Measurements from ENCODE around the gene SETD7. TPM values are rescaled to one million over a fixed set of nuclear protein-coding genes. Genes with fewer than 3 reads are reported as not detected.

Gene SETD7
- total and polyA plus RNA-seq, 2 of the 4 experiments (the other 2 are of a cell fraction) = 17.0 to 46.6 TPM

- H2AFZ ChIP-seq (replicated peaks; ENCODE audit: low read length, poor library complexity) = no peak overlapping the region
- H2AK5ac ChIP-seq (ENCODE audit: low read depth, low read length) = no peak overlapping the region
- ChIA-PET CTCF (interaction anchor here (0.6 kb wide), 1 partner anchor 239 kb away, joined by 4 read pairs; no protein-coding TSS in a partner anchor), POLR2A (ENCODE audit: unreplicated experiment) (interaction anchor here (0.6 kb wide), 1 partner anchor 17 kb away, joined by 9 read pairs; no protein-coding TSS in a partner anchor)
- H3K9ac ChIP-seq (ENCODE audit: low read depth, low read length) = no peak overlapping the region
- no peak overlapping the region for H2BK20ac ChIP-seq (ENCODE audit: low read depth, low read length)
- in situ Hi-C loops (cut with MboI; ENCODE audit: low sequenced_read_pairs) = no loop called here
- H3K4me3 ChIP-seq (ENCODE audit: insufficient read depth, low read depth, low read length) = no peak overlapping the region
- DNase-seq = no peak
- no peak overlapping the region for H2BK5ac ChIP-seq (ENCODE audit: low read depth, low read length, poor library complexity, severe bottlenecking)
- no peak overlapping the region for H2BK15ac ChIP-seq (ENCODE audit: low read depth, low read length)
- peaks cover 15 to 41% of the 10 kb centered on the region in 2 experiments for H3K79me1 ChIP-seq (ENCODE audit: low read depth in 1 of 2, low read length in 2 of 2)
- H3K4me1 ChIP-seq (ENCODE audit: control insufficient read depth, insufficient read depth, low read length) = no peaks in the 10 kb centered on the region
- H3K9me1 ChIP-seq (ENCODE audit: insufficient read depth, low read length) = peaks cover 3% of the 10 kb centered on the region
- H4K91ac ChIP-seq (ENCODE audit: insufficient read depth, low read depth, low read length) = no peak overlapping the region
- peaks cover 16% of the 10 kb centered on the region for H3K36me3 ChIP-seq (ENCODE audit: control insufficient read depth, insufficient read depth, low read length)
- WGBS, 2 experiments (ENCODE audit: extremely low coverage in 2 of 2, insufficient read length in 1 of 2) = no CpG with 5 or more reads among the region's 9 CpGs
- no peak overlapping the region for H4K5ac ChIP-seq (ENCODE audit: low read depth, low read length)
- H4K8ac ChIP-seq (ENCODE audit: low read depth in 2 of 2, low read length in 2 of 2) = no peak overlapping the region
- H3K4me2 ChIP-seq (ENCODE audit: low read depth, low read length) = no peak overlapping the region
- no peak overlapping the region for H2BK120ac ChIP-seq (ENCODE audit: low read depth, low read length)
- no peak overlapping the region for H3K27ac ChIP-seq (ENCODE audit: insufficient read depth, low read length)
- no peak overlapping the region for H3K4ac ChIP-seq (ENCODE audit: low read depth, low read length)
- peaks cover 15% of the 10 kb centered on the region; the same call in 1 of the 2 replicates for H4K20me1 ChIP-seq (ENCODE audit: insufficient read depth, low read length)
- no peaks in the 10 kb centered on the region for H3K27me3 ChIP-seq (ENCODE audit: control insufficient read depth, insufficient read depth, low read length)
- no peak for ATAC-seq (ENCODE audit: low read depth)
- BruUV-seq (replicated peaks) = no TSS peak
- H3K9me3 ChIP-seq (ENCODE audit: control insufficient read depth, insufficient read depth, low read length) = no peaks in the 10 kb centered on the region
- H3K14ac ChIP-seq (replicated peaks; ENCODE audit: low read depth, low read length) = no peak overlapping the region
- H2AK9ac ChIP-seq (replicated peaks; ENCODE audit: low read depth, low read length, poor library complexity) = no peak overlapping the region
- no peak overlapping the region for H3K56ac ChIP-seq (ENCODE audit: extremely low read depth, insufficient read depth, low read length)
- TF ChIP-seq NFE2L2 (IDR thresholded peaks at IDR 0.05; ENCODE audit: low read depth, low read length) = no peak
- TF ChIP-seq MAZ (IDR thresholded peaks at IDR 0.05; ENCODE audit: borderline replicate concordance, low read depth, low read length) = no peak
- no peak for TF ChIP-seq ELK1 (IDR thresholded peaks at IDR 0.05; ENCODE audit: borderline replicate concordance, low read depth, low read length)
- no peak for TF ChIP-seq CEBPB (IDR thresholded peaks at IDR 0.05; ENCODE audit: low read depth, low read length)
- TF ChIP-seq RCOR1 (IDR thresholded peaks at IDR 0.05; ENCODE audit: insufficient replicate concordance, low read length) = no peak
- TF ChIP-seq FOS (IDR thresholded peaks at IDR 0.05; ENCODE audit: low read depth, low read length) = no peak
- TF ChIP-seq CHD1 (IDR thresholded peaks at IDR 0.05; ENCODE audit: low read depth, low read length) = no peak
- TF ChIP-seq RFX5 (IDR thresholded peaks at IDR 0.05; ENCODE audit: low read depth, low read length) = no peak
- no peak for TF ChIP-seq CTCF (conservative IDR thresholded peaks at IDR 0.05; ENCODE audit: low read depth, low read length)
- TF ChIP-seq MAFK (IDR thresholded peaks at IDR 0.05; ENCODE audit: low read depth, low read length) = no peak
- no peak for TF ChIP-seq RAD21 (IDR thresholded peaks at IDR 0.05; ENCODE audit: low read length)
- no peak for TF ChIP-seq USF2 (IDR thresholded peaks at IDR 0.05; ENCODE audit: low read depth, low read length)
- no peak for TF ChIP-seq BHLHE40 (IDR thresholded peaks at IDR 0.05; ENCODE audit: low read depth, low read length)
- TF ChIP-seq SMC3 (IDR thresholded peaks at IDR 0.05; ENCODE audit: low read depth, low read length) = no peak
- no peak for TF ChIP-seq MXI1 (IDR thresholded peaks at IDR 0.05; ENCODE audit: borderline replicate concordance, low read depth, low read length)
- no peak for TF ChIP-seq POLR2A (IDR thresholded peaks at IDR 0.05; ENCODE audit: low read depth, low read length)
- dilution Hi-C loops (cut with HindIII; ENCODE audit: low sequenced_read_pairs, unreplicated experiment) = no loop called here
- H3K23ac ChIP-seq (ENCODE audit: low read depth, low read length) = no peak overlapping the region
- intact Hi-C loops (cut with micrococcal nuclease) = no loop called here
- no peak overlapping the region for H3K18ac ChIP-seq (ENCODE audit: low read depth, low read length)
These were observed 21.6 kb downstream of the SETD7 start for GRCh38 chr4:139534287-139534950.
